ENCODE measurements around the gene NOLC1. TPM values are rescaled to one million over a fixed set of nuclear protein-coding genes. Genes with fewer than 3 reads are reported as not detected.

NOLC1 gene
- polyA plus RNA-seq, 2 of the 4 experiments (the other 2 are of a cell fraction) = 129 to 188 TPM

GRCh38 chr10:102159051-102159597, 6.9 kb downstream of the NOLC1 start:
- DNase-seq (ENCODE audit: low read depth in 1 of 2, low spot score in 1 of 2) (no peak), ATAC-seq (no peak; a peak in 2 of 6 replicates), FAIRE-seq (no peak)
- CTCF ChIA-PET = interaction anchor here (1.7 to 6.0 kb wide), 5 partner anchors 11 to 264 kb away, joined by 5 to 73 read pairs (median 8); no protein-coding TSS in a partner anchor
- WGBS (ENCODE audit: missing lambda C conversion rate) = 95% methylated on average over 5 of the region's 5 CpGs
- peaks cover 4% of the 10 kb centered on the region; the same call in 2 of the 3 replicates for H3K4me1 ChIP-seq
- H3K27ac ChIP-seq = no peak overlapping the region
- H3K9me3 ChIP-seq = no peaks in the 10 kb centered on the region
- no peak overlapping the region for H3K4me3 ChIP-seq
- no peak for TF ChIP-seq JUN (IDR thresholded peaks at IDR 0.05)
- TF ChIP-seq, protein P1, sequence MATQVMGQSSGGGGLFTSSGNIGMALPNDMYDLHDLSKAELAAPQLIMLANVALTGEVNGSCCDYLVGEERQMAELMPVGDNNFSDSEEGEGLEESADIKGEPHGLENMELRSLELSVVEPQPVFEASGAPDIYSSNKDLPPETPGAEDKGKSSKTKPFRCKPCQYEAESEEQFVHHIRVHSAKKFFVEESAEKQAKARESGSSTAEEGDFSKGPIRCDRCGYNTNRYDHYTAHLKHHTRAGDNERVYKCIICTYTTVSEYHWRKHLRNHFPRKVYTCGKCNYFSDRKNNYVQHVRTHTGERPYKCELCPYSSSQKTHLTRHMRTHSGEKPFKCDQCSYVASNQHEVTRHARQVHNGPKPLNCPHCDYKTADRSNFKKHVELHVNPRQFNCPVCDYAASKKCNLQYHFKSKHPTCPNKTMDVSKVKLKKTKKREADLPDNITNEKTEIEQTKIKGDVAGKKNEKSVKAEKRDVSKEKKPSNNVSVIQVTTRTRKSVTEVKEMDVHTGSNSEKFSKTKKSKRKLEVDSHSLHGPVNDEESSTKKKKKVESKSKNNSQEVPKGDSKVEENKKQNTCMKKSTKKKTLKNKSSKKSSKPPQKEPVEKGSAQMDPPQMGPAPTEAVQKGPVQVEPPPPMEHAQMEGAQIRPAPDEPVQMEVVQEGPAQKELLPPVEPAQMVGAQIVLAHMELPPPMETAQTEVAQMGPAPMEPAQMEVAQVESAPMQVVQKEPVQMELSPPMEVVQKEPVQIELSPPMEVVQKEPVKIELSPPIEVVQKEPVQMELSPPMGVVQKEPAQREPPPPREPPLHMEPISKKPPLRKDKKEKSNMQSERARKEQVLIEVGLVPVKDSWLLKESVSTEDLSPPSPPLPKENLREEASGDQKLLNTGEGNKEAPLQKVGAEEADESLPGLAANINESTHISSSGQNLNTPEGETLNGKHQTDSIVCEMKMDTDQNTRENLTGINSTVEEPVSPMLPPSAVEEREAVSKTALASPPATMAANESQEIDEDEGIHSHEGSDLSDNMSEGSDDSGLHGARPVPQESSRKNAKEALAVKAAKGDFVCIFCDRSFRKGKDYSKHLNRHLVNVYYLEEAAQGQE (IDR thresholded peaks at IDR 0.05) = no peak
- TF ChIP-seq MAFK (IDR thresholded peaks at IDR 0.05; ENCODE audit: partially characterized antibody) = peak; percentile 51
- H3K4me2 ChIP-seq = no peak overlapping the region
- POLR2A ChIA-PET = no interaction called here

DNA sequence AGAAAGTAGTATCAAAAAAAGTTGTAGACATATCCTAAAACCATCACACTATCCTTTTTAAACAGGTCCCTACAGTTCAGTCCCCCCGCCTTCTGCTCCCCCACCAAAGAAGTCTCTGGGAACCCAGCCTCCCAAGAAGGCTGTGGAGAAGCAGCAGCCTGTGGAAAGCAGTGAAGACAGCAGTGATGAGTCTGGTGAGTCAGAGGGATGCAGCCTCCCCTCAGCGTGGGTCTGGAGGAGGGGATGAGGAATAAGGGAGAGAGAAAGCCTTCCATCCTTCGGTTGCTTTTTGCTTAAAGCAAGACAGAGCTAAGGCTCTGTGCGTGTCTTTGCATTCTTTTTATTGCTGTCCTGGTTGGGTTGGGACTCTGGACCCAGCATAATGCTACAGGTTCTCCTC, 7.6 kb downstream of the NOLC1 start:
- WGBS (ENCODE audit: missing lambda C conversion rate) = 83% methylated on average over 4 of the region's 4 CpGs
- Histone ChIP-seq H3K4me1 (no peaks in the 10 kb centered on the region), H3K4me2 (no peak overlapping the region), H3K4me3 (no peak overlapping the region), H3K27ac (no peak overlapping the region), H3K9me3 (no peaks in the 10 kb centered on the region)
- FAIRE-seq (no peak), ATAC-seq (no peak), DNase-seq (ENCODE audit: low read depth in 1 of 2, low spot score in 1 of 2) (no peak)
- ChIA-PET CTCF (interaction anchor here (1.0 to 6.0 kb wide), 9 partner anchors 10 to 263 kb away, joined by 3 to 73 read pairs (median 6); partner anchors contain the start of gene ELOVL3), POLR2A (interaction anchor here (1.0 kb wide), 1 partner anchor 8 kb away, joined by 4 read pairs; the partner anchor contains the start of gene NOLC1)
- no peak for TF ChIP-seq HOXA7 (CRISPR knock-in tag; IDR thresholded peaks at IDR 0.05)
- no peak for TF ChIP-seq TFCP2L1 (CRISPR knock-in tag; IDR thresholded peaks at IDR 0.05)
- TF ChIP-seq CEBPB (IDR thresholded peaks at IDR 0.05) = no peak
- no peak for TF ChIP-seq KDM1A (IDR thresholded peaks at IDR 0.05; ENCODE audit: low read depth)
- TF ChIP-seq, protein P2, sequence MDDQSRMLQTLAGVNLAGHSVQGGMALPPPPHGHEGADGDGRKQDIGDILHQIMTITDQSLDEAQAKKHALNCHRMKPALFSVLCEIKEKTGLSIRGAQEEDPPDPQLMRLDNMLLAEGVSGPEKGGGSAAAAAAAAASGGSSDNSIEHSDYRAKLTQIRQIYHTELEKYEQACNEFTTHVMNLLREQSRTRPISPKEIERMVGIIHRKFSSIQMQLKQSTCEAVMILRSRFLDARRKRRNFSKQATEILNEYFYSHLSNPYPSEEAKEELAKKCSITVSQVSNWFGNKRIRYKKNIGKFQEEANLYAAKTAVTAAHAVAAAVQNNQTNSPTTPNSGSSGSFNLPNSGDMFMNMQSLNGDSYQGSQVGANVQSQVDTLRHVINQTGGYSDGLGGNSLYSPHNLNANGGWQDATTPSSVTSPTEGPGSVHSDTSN (IDR thresholded peaks at IDR 0.05) = no peak
- TF ChIP-seq, protein P3, sequence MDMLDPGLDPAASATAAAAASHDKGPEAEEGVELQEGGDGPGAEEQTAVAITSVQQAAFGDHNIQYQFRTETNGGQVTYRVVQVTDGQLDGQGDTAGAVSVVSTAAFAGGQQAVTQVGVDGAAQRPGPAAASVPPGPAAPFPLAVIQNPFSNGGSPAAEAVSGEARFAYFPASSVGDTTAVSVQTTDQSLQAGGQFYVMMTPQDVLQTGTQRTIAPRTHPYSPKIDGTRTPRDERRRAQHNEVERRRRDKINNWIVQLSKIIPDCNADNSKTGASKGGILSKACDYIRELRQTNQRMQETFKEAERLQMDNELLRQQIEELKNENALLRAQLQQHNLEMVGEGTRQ (IDR thresholded peaks at IDR 0.05) = no peak
- no peak for TF ChIP-seq JUNB (IDR thresholded peaks at IDR 0.05)
- TF ChIP-seq HOXB5 (CRISPR knock-in tag; IDR thresholded peaks at IDR 0.05) = no peak
- TF ChIP-seq ZC3H11A (IDR thresholded peaks at IDR 0.05) = no peak
- no peak for TF ChIP-seq NFE2L2 (conservative IDR thresholded peaks at IDR 0.05; ENCODE audit: low read length)
- TF ChIP-seq FOSB (CRISPR knock-in tag; IDR thresholded peaks at IDR 0.05) = no peak
- TF ChIP-seq EHMT2 (IDR thresholded peaks at IDR 0.05; ENCODE audit: low read depth) = no peak
- no peak for TF ChIP-seq FOSL2 (IDR thresholded peaks at IDR 0.05)
- TF ChIP-seq FOSL2 (CRISPR knock-in tag; IDR thresholded peaks at IDR 0.05) = no peak
- TF ChIP-seq ATOH8 (CRISPR knock-in tag; IDR thresholded peaks at IDR 0.05; ENCODE audit: low read depth) = no peak
- TF ChIP-seq MAZ (IDR thresholded peaks at IDR 0.05; ENCODE audit: borderline replicate concordance, low read depth, low read length) = no peak
